GM23338 (cell line): ENCODE measurements around the gene PARD6A. TPM values are rescaled to one million over a fixed set of nuclear protein-coding genes. Genes with fewer than 3 reads are reported as not detected.

ENCODE experiments used
- ATAC-seq: fragments of 200-7000 bp; cut with Tn5 transposase; 3 replicates; pipeline ENCODE4 v1.9.1; 2020
- DNase-seq: peaks from one replicate; pipeline ENCODE4 v3.0.0-alpha.2; 2015; ENCODE audit warnings: low spot score
- H2AFZ ChIP-seq: fragments of 200-600 bp; sonication (generic); 2 replicates; pipeline ENCODE4 v1.8.0; 2016; ENCODE audit warnings: antibody characterized with exemption, mild to moderate bottlenecking, moderate library complexity
- H3F3A ChIP-seq: fragments of 200-600 bp; sonication (generic); replicated peaks from 2 replicates; pipeline ENCODE4 v1.8.0; 2017; ENCODE audit warnings: antibody characterized with exemption, mixed run types, low read depth
- H3K27ac ChIP-seq: fragments of 200-600 bp; sonication (generic); 2 replicates; pipeline ENCODE4 v1.6.1; 2016; ENCODE audit warnings: low read depth
- H3K27me3 ChIP-seq: fragments of 200-600 bp; sonication (generic); 2 replicates; pipeline ENCODE4 v1.8.0; 2016; ENCODE audit warnings: mild to moderate bottlenecking, mixed run types, moderate library complexity; ENCODE audit not compliant: insufficient read depth
- H3K36me3 ChIP-seq: fragments of 200-600 bp; sonication (generic); 2 replicates; pipeline ENCODE4 v1.8.0; 2016; ENCODE audit warnings: mild to moderate bottlenecking; ENCODE audit not compliant: insufficient read depth
- H3K4me1 ChIP-seq: fragments of 200-600 bp; sonication (generic); 2 replicates; pipeline ENCODE4 v1.8.0; 2016; ENCODE audit warnings: mild to moderate bottlenecking, moderate library complexity; ENCODE audit not compliant: insufficient read depth
- H3K4me2 ChIP-seq: fragments of 200-600 bp; sonication (generic); 2 replicates; pipeline ENCODE4 v1.7.1; 2017; ENCODE audit warnings: mixed run types
- H3K4me3 ChIP-seq: fragments of 200-600 bp; sonication (generic); 2 replicates; pipeline ENCODE4 v1.6.1; 2016; ENCODE audit warnings: mixed run types
- H3K79me2 ChIP-seq: fragments of 200-600 bp; sonication (generic); replicated peaks from 2 replicates; pipeline ENCODE4 v1.8.0; 2017; ENCODE audit warnings: mild to moderate bottlenecking; ENCODE audit not compliant: insufficient read depth
- H3K9me2 ChIP-seq: fragments of 200-600 bp; sonication (generic); 2 replicates; pipeline ENCODE4 v1.8.0; 2017; ENCODE audit not compliant: insufficient read depth
- H4K20me1 ChIP-seq: fragments of 200-600 bp; sonication (generic); replicated peaks from 2 replicates; pipeline ENCODE4 v1.8.0; 2017; ENCODE audit warnings: mild to moderate bottlenecking; ENCODE audit not compliant: insufficient read depth
- H3K27ac Mint-ChIP-seq: 2 replicates; pipeline ENCODE4 v1.8.0; 2020; ENCODE audit warnings: inconsistent platforms, mild to moderate bottlenecking, moderate library complexity, mixed read lengths
- H3K27me3 Mint-ChIP-seq: 3 replicates; pipeline ENCODE4 v1.8.0; 2022; ENCODE audit warnings: low read depth, mild to moderate bottlenecking, moderate library complexity, mixed read lengths, inconsistent platforms; ENCODE audit not compliant: insufficient read depth, poor library complexity
- H3K36me3 Mint-ChIP-seq: 3 replicates; pipeline ENCODE4 v1.8.0; 2021; ENCODE audit warnings: low read depth, mild to moderate bottlenecking, inconsistent platforms, moderate library complexity, mixed read lengths
- H3K4me1 Mint-ChIP-seq: 3 replicates; pipeline ENCODE4 v1.8.0; 2020; ENCODE audit warnings: mild to moderate bottlenecking, inconsistent platforms, mixed read lengths
- H3K4me3 Mint-ChIP-seq: 3 replicates; pipeline ENCODE4 v1.8.0; 2021; ENCODE audit warnings: moderate library complexity, mild to moderate bottlenecking, inconsistent platforms, mixed read lengths
- H3K9me3 Mint-ChIP-seq: 3 replicates; pipeline ENCODE4 v1.8.0; 2020; ENCODE audit warnings: moderate library complexity, mild to moderate bottlenecking, inconsistent platforms, mixed read lengths
- CREB1 ChIP-seq: fragments of 250-450 bp; sonication (Bioruptor Pico); IDR thresholded peaks from 2 replicates; pipeline ENCODE4 v1.5.0; 2020; ENCODE audit warnings: low read depth, mild to moderate bottlenecking, moderate library complexity
- EZH2phosphoT487 ChIP-seq: fragments of 200-600 bp; sonication (generic); IDR thresholded peaks from one replicate; pipeline ENCODE4 v1.8.1; 2018; ENCODE audit warnings: antibody characterized with exemption; ENCODE audit not compliant: unreplicated experiment
- NANOG ChIP-seq: IDR thresholded peaks from 2 replicates; pipeline ENCODE4 v1.6.1; 2016; ENCODE audit warnings: antibody characterized with exemption, borderline replicate concordance
- ZNF114 ChIP-seq: fragments of 250-450 bp; sonication (Bioruptor Pico); IDR thresholded peaks from 2 replicates; pipeline ENCODE4 v1.5.0; 2020; ENCODE audit warnings: mild to moderate bottlenecking, moderate library complexity
- ZNF331 ChIP-seq: fragments of 250-450 bp; sonication (Bioruptor Pico); IDR thresholded peaks from 2 replicates; pipeline ENCODE4 v1.5.0; 2020; ENCODE audit warnings: low read depth, mild to moderate bottlenecking, moderate library complexity
- polyA plus RNA-seq: library from polyadenylated mRNA; unstranded; fragments of >200 nt; fragmentation: Nextera tagmentation; extraction: Ambion mirVana; gene quantifications from 2 replicates; pipeline ENCODE4 v1.2.1, GENCODE V29; 2016
- total RNA-seq: library from RNA; depleted of rRNA; stranded (reverse); fragments of >200 nt; shearing (Covaris generic); gene quantifications from 2 replicates; pipeline ENCODE4 v1.2.3, GENCODE V29; 2014
- TF ChIP-seq, protein P1 (sequence below): IDR thresholded peaks from 2 replicates; pipeline ENCODE4 v1.6.1; 2016; ENCODE audit warnings: antibody characterized with exemption
- TF ChIP-seq, protein P2 (sequence below): IDR thresholded peaks from one replicate; pipeline ENCODE4 v1.6.1; 2018; ENCODE audit warnings: antibody characterized with exemption; ENCODE audit not compliant: unreplicated experiment
- TF ChIP-seq, protein P3 (sequence below), 2 experiments: fragments of 200-600 bp in 1 of 2; sonication (generic) in 1 of 2; conservative IDR thresholded peaks; 2 replicates each; pipeline versions ENCODE4 v1.5.1 to v1.6.1; 2016 to 2017; ENCODE audit warnings: antibody characterized with exemption in 2 of 2, low read depth in 2 of 2, mild to moderate bottlenecking in 2 of 2, moderate library complexity in 1 of 2
- TF ChIP-seq, protein P4 (sequence below): fragments of 250-450 bp; sonication (Bioruptor Pico); IDR thresholded peaks from 2 replicates; pipeline ENCODE4 v1.5.0; 2020; ENCODE audit warnings: mild to moderate bottlenecking, moderate library complexity

The PARD6A gene
- total and polyA plus RNA-seq, 2 experiments from 2014 or later, result 11.1 to 15.7 TPM

DNA sequence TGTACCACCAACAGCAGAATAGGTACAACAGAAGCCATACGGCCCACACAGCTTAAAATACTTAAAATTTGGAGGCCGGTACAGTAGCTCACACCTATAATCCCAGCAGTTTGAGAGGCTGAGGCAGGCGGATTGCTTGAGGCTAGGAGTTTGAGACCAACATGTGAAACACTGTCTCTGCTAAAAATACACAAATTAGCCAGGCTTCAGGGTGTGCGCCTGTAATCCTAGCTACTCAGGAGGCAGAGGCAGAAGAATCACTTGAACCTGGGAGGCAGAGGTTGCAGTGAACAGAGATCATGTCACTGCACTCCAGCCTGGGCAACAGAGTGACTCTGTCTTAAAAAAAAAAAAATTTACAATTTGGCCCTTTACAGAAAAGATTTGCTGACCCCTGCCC, 41.4 kb downstream of the PARD6A start:
- Mint-ChIP-seq H3K27ac (no peak overlapping the region), H3K9me3 (no peaks in the 10 kb centered on the region), H3K27me3 (no peaks in the 10 kb centered on the region), H3K36me3 (peaks cover 6% of the 10 kb centered on the region; the same call in 2 of the 3 replicates), H3K4me1 (no peaks in the 10 kb centered on the region), H3K4me3 (no peak overlapping the region)
- H4K20me1 ChIP-seq, result peaks cover 10% of the 10 kb centered on the region; the same call in 1 of the 2 replicates
- no peak overlapping the region; the same call in 1 of the 2 replicates for H3K27ac ChIP-seq
- H3K4me2 ChIP-seq, result no peak overlapping the region
- no peaks in the 10 kb centered on the region for H3K4me1 ChIP-seq
- TF ChIP-seq, protein P1, sequence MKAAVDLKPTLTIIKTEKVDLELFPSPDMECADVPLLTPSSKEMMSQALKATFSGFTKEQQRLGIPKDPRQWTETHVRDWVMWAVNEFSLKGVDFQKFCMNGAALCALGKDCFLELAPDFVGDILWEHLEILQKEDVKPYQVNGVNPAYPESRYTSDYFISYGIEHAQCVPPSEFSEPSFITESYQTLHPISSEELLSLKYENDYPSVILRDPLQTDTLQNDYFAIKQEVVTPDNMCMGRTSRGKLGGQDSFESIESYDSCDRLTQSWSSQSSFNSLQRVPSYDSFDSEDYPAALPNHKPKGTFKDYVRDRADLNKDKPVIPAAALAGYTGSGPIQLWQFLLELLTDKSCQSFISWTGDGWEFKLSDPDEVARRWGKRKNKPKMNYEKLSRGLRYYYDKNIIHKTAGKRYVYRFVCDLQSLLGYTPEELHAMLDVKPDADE, result no peak
- TF ChIP-seq NANOG (no peak), ZNF114 (no peak), ZNF331 (no peak), CREB1 (no peak)
- TF ChIP-seq, protein P2, sequence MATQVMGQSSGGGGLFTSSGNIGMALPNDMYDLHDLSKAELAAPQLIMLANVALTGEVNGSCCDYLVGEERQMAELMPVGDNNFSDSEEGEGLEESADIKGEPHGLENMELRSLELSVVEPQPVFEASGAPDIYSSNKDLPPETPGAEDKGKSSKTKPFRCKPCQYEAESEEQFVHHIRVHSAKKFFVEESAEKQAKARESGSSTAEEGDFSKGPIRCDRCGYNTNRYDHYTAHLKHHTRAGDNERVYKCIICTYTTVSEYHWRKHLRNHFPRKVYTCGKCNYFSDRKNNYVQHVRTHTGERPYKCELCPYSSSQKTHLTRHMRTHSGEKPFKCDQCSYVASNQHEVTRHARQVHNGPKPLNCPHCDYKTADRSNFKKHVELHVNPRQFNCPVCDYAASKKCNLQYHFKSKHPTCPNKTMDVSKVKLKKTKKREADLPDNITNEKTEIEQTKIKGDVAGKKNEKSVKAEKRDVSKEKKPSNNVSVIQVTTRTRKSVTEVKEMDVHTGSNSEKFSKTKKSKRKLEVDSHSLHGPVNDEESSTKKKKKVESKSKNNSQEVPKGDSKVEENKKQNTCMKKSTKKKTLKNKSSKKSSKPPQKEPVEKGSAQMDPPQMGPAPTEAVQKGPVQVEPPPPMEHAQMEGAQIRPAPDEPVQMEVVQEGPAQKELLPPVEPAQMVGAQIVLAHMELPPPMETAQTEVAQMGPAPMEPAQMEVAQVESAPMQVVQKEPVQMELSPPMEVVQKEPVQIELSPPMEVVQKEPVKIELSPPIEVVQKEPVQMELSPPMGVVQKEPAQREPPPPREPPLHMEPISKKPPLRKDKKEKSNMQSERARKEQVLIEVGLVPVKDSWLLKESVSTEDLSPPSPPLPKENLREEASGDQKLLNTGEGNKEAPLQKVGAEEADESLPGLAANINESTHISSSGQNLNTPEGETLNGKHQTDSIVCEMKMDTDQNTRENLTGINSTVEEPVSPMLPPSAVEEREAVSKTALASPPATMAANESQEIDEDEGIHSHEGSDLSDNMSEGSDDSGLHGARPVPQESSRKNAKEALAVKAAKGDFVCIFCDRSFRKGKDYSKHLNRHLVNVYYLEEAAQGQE, result no peak
- ATAC-seq (no peak), DNase-seq (no peak)
- H3K27me3 ChIP-seq, result no peaks in the 10 kb centered on the region
- no peak overlapping the region for H3K4me3 ChIP-seq
- H3F3A ChIP-seq, result no peaks in the 10 kb centered on the region
- no peaks in the 10 kb centered on the region for H3K9me2 ChIP-seq
- H2AFZ ChIP-seq, result no peak overlapping the region
- peaks cover 76% of the 10 kb centered on the region for H3K79me2 ChIP-seq
- H3K36me3 ChIP-seq, result no peaks in the 10 kb centered on the region

DNA sequence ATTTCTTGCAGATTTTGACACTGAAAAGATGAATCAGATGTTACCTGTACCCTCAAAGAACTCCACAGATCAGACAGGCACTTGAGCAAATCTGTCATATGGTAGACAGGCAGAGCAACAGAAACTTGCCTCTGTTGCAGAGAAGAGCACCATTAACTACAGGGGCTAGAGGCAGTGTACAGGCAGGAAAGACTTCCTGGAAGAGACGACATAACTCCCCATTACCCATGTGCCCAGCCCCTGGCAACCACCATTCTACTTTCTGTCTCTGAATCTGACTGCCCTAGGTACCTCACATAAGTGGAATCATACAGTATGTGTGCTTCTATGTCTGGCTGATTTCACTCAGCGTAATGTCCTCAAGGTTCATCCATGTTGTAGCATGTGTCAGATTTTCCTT, 42.9 kb downstream of the PARD6A start:
- no peak for ATAC-seq
- Mint-ChIP-seq H3K27ac (no peak overlapping the region), H3K36me3 (peaks cover 3% of the 10 kb centered on the region; the same call in 2 of the 3 replicates), H3K27me3 (no peaks in the 10 kb centered on the region), H3K4me3 (no peak overlapping the region), H3K9me3 (no peaks in the 10 kb centered on the region), H3K4me1 (peaks cover 3% of the 10 kb centered on the region; the same call in 2 of the 3 replicates)
- peaks cover 88% of the 10 kb centered on the region for H3K79me2 ChIP-seq
- TF ChIP-seq, protein P3, sequence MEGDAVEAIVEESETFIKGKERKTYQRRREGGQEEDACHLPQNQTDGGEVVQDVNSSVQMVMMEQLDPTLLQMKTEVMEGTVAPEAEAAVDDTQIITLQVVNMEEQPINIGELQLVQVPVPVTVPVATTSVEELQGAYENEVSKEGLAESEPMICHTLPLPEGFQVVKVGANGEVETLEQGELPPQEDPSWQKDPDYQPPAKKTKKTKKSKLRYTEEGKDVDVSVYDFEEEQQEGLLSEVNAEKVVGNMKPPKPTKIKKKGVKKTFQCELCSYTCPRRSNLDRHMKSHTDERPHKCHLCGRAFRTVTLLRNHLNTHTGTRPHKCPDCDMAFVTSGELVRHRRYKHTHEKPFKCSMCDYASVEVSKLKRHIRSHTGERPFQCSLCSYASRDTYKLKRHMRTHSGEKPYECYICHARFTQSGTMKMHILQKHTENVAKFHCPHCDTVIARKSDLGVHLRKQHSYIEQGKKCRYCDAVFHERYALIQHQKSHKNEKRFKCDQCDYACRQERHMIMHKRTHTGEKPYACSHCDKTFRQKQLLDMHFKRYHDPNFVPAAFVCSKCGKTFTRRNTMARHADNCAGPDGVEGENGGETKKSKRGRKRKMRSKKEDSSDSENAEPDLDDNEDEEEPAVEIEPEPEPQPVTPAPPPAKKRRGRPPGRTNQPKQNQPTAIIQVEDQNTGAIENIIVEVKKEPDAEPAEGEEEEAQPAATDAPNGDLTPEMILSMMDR (conservative IDR thresholded peaks at IDR 0.05; ENCODE audit: low read depth in 2 of 2), result no peak
- TF ChIP-seq CREB1 (no peak), ZNF114 (no peak), NANOG (no peak), EZH2phosphoT487 (no peak)
- TF ChIP-seq, protein P4, sequence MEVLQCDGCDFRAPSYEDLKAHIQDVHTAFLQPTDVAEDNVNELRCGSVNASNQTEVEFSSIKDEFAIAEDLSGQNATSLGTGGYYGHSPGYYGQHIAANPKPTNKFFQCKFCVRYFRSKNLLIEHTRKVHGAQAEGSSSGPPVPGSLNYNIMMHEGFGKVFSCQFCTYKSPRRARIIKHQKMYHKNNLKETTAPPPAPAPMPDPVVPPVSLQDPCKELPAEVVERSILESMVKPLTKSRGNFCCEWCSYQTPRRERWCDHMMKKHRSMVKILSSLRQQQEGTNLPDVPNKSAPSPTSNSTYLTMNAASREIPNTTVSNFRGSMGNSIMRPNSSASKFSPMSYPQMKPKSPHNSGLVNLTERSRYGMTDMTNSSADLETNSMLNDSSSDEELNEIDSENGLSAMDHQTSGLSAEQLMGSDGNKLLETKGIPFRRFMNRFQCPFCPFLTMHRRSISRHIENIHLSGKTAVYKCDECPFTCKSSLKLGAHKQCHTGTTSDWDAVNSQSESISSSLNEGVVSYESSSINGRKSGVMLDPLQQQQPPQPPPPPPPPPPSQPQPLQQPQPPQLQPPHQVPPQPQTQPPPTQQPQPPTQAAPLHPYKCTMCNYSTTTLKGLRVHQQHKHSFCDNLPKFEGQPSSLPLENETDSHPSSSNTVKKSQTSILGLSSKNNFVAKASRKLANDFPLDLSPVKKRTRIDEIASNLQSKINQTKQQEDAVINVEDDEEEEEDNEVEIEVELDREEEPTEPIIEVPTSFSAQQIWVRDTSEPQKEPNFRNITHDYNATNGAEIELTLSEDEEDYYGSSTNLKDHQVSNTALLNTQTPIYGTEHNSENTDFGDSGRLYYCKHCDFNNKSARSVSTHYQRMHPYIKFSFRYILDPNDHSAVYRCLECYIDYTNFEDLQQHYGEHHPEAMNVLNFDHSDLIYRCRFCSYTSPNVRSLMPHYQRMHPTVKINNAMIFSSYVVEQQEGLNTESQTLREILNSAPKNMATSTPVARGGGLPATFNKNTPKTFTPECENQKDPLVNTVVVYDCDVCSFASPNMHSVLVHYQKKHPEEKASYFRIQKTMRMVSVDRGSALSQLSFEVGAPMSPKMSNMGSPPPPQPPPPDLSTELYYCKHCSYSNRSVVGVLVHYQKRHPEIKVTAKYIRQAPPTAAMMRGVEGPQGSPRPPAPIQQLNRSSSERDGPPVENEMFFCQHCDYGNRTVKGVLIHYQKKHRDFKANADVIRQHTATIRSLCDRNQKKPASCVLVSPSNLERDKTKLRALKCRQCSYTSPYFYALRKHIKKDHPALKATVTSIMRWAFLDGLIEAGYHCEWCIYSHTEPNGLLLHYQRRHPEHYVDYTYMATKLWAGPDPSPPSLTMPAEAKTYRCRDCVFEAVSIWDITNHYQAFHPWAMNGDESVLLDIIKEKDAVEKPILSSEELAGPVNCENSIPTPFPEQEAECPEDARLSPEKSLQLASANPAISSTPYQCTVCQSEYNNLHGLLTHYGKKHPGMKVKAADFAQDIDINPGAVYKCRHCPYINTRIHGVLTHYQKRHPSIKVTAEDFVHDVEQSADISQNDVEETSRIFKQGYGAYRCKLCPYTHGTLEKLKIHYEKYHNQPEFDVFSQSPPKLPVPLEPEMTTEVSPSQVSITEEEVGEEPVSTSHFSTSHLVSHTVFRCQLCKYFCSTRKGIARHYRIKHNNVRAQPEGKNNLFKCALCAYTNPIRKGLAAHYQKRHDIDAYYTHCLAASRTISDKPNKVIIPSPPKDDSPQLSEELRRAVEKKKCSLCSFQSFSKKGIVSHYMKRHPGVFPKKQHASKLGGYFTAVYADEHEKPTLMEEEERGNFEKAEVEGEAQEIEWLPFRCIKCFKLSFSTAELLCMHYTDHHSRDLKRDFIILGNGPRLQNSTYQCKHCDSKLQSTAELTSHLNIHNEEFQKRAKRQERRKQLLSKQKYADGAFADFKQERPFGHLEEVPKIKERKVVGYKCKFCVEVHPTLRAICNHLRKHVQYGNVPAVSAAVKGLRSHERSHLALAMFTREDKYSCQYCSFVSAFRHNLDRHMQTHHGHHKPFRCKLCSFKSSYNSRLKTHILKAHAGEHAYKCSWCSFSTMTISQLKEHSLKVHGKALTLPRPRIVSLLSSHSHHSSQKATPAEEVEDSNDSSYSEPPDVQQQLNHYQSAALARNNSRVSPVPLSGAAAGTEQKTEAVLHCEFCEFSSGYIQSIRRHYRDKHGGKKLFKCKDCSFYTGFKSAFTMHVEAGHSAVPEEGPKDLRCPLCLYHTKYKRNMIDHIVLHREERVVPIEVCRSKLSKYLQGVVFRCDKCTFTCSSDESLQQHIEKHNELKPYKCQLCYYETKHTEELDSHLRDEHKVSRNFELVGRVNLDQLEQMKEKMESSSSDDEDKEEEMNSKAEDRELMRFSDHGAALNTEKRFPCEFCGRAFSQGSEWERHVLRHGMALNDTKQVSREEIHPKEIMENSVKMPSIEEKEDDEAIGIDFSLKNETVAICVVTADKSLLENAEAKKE, result no peak
- H4K20me1 ChIP-seq, result peaks cover 15% of the 10 kb centered on the region; the same call in 1 of the 2 replicates
- no peak for DNase-seq
- peaks cover 5% of the 10 kb centered on the region for H3K4me1 ChIP-seq
- no peak overlapping the region for H3K4me3 ChIP-seq
- no peaks in the 10 kb centered on the region for H3K27me3 ChIP-seq
- no peak overlapping the region for H2AFZ ChIP-seq
- H3F3A ChIP-seq, result no peaks in the 10 kb centered on the region; the same call in 1 of the 2 replicates
- H3K27ac ChIP-seq, result no peak overlapping the region
- H3K4me2 ChIP-seq, result no peak overlapping the region
- no peaks in the 10 kb centered on the region for H3K9me2 ChIP-seq
- H3K36me3 ChIP-seq, result no peaks in the 10 kb centered on the region
